ENCODE results near the gene FBXL20.
A peak's percentile ranks its signal among the peaks of the same experiment; 100 is the strongest.
"Not testable (repeated sequence)": the region's sequence is repeated elsewhere in the genome, so short reads cannot be mapped to it uniquely, and the experiment has no call there.

The FBXL20 gene, protein sequence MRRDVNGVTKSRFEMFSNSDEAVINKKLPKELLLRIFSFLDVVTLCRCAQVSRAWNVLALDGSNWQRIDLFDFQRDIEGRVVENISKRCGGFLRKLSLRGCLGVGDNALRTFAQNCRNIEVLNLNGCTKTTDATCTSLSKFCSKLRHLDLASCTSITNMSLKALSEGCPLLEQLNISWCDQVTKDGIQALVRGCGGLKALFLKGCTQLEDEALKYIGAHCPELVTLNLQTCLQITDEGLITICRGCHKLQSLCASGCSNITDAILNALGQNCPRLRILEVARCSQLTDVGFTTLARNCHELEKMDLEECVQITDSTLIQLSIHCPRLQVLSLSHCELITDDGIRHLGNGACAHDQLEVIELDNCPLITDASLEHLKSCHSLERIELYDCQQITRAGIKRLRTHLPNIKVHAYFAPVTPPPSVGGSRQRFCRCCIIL

DNA sequence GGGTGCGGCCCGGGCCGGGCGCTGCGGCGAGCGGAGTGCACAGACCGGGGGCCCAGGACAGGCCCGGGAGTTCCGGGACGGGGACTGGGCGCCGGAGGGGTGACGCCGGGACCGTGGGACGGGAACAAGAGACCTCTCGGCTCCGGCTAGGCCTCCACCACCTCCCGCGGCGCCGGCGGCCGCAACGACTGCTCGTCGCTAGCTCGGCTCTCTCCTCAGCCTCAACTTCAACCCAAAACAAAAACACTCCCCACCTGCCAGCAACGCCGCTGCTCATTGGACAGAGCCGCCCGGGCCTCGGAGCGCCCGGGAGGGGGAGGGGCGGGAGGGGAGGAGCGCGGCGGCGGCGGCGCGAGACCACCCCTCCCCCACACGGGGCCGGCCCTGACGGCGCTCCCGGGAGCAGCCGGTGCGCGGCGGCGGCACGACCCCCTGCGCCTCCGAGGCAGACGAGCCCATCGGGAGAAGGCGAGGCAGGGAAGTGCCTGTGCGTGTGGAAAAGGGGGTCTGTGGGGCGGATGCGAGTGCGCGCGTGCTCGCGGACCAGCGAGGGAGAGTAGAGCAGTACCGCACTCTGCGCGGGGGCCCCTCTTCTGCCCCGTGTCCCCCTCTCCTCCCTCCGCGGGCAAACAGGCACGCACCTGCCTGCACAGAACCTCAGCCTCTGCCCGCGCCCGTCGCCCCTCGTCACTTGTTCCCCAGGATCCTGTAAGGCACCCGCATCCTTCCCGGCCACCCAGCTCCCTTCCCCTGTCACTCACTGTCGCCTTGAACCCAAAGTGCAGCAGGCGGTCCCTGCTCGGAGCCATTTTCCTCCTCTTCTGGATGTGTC, at the start of gene FBXL20:
TSS of gene FBXL20 (minus strand) at position 215 of the 832 bp plus-strand sequence. CDS start 224 bp downstream, outside the sequence.
- no peak for FAIRE-seq

DNA sequence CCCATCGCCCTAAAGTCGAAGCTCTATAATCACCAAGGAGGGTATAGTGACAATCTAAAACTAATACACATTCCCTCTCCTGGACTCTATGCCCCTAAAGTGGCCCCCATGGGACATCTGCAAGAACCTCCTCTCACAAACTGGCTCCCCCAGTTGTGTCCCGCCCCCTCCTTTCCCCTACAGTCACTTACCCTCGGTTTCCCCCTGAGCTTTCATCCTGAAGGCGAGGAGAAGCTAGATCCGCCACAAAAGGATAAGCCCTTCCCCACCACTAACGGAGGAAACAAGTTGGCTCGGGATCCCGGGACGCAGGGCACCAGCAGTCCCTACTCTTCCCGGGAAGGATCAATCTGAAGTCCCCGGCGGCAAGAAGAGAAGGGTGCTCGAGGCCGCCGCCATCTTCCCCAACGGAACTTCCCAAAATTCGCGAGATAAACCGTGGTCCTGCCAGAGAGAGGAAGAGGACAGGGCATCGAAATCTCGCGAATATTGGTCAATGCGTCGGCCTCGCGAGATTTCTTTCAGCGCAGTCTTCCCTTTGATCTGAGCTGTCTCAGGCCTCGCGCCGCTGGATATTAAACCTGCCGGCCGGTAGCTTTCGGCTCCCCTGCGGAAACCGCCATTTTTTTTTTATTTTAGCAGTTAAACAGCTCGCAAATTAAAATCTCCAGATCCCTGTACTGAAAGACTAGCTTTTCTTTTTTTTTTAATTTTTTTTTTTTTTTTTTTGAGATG, 49.6 kb upstream of the FBXL20 start, which contains the start of gene MED1:
TSS of gene MED1 (minus strand) at position 417 of the 735 bp plus-strand sequence. CDS start at position 216, 201 bp downstream.
- FAIRE-seq, result peak; percentile 96

DNA sequence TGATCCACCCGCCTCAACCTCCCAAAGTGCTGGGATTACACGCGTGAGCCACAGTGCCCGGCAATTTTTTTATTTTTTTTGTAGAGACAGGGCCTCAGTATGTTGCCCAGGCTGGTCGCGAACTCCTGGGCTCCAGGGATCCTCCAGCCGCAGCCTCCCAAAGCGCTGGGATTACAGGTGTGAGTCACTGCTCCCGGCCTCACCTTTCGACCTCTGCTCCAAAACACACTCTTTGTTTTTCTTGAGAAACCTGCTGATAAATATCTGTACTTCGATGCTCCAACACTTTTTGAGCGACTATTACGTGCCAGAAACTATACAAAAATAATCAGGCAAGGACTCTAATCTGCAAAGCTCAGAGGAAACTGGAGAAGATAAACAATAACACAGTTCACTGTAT, 48.6 kb upstream of the FBXL20 start:
- FAIRE-seq, result no peak

DNA sequence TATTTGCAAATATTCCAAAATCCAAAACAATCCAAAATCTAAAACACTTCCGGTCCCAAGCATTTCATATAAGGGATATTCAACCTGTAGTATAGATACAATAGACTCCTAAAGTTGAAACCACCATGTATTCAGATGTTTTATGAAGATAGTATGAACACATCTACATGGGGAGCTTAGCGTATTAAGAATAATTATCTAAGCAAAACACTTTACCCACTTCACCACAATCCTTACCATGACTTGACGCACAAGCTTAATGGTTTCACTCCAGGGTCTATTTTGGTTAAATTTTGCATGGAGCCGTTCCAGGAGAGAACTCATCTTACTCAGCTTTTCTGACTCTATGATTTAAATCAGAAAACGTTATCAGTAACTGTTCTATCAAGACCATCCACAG, 46.1 kb upstream of the FBXL20 start:
- FAIRE-seq, result no peak

DNA sequence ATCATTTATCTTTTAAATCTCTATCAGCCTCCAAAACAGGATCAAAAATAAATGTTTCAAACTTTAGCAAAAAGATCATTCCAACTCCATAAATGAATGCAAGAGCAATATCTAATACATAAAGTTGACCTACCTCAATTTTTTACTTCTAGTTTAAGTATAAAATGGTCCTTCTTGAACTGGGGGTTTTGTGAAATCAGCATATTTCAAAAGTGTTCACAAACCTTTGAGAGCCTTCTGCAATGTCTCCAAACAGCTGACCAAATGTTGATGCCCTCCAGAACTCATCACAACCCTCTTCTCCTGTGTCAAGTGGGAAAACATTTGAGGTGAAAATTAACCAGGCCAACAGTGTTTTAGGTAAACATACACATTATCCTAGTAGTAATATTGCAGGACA, 41.9 kb upstream of the FBXL20 start:
- no peak for FAIRE-seq

DNA sequence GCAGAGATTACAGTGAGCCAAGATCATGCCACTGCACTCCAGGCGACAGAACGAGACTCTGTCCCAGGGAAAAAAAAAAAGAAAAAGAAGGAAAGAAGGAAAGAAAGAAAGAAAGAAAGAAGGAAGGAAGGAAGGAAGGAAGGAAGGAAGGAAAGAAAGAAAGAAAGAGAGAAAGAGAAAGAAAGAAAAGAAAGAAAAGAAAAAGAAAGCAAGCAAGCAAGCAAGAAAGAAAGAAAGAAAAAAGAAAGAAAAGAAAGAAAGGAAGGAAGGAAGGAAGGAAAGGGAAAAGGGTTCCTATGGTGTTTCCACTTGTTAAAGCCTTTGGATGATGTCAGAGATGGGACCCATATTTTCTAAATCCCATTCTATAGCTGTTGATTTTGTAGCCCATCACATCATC, 38.4 kb upstream of the FBXL20 start:
- not testable (repeated sequence) for FAIRE-seq

DNA sequence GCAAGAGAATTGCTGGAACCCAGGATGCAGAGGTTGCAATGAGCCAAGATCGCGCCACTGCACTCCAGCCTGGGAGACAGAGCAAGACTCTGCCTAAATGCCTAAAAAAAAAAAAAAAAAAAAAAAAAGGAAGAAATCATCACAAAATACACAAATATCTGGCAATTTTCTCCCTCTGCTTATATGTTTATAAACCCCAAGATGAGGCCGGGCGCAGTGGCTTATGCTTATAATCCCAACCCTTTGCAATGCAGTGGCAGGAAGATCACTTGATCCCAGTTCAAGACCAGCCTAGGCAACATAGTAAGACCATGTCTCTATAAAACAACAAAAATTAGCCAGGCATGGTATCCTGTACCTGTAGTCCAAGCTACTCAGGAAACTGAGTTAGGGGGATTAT, 28.2 kb upstream of the FBXL20 start:
- no peak for FAIRE-seq

DNA sequence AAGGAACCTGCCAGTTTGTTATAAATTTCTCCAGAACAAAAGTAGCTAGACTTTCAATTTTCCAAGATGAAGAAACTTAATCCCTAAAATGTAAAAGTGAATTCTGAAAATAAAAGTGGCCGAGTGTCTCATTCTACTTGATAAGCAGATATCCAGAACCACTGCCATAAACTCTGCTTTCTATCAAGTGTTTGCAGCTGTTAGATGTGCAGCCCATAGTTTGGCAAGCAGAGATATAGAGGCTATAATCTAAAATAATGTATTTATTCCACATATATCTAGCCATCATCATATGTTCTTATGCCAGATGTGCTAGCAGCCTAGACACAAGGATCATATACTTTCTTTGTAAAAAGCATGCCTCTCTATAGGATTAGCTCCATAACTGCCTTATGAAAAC, 14.7 kb upstream of the FBXL20 start:
- FAIRE-seq, result no peak

DNA sequence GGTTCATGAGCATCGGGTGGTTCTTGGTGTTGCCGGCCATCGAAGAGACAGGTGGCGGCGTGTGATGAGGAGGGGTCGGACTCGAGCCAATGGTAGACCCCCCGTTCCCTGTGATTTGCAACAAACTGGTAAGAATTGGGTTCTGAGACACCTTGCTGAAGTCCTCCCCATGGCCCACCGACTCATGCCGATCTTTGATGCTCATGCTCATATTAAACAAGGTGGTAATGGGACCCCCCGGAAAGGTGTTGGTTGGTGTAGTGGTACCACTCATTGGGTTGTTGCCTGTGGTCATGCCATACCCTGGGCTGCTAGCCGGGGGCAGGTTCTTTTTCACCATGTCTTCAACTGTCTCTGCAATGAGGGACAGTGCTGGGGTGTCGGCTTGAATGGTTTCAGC, 8.9 kb upstream of the FBXL20 start:
- FAIRE-seq, result no peak

DNA sequence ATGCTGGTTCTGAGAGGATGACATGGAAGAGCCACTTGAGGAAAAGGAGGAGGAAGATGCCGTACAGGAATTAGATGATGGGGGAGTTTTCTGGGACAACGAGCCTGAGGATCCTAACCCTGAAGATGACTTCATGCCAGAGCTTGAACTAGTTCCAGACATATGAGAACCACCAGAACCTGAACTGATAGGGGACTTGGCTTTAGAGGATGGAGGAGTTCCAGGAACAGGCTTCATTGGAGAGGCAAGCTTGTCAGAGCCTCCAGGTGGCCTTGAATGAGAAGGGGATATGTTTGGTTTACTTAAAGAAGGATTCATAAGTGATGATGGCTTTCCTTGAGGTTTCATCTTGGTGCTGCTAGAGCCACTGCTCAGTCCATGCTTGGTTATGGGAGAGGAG, 6.9 kb upstream of the FBXL20 start:
- FAIRE-seq, result no peak

DNA sequence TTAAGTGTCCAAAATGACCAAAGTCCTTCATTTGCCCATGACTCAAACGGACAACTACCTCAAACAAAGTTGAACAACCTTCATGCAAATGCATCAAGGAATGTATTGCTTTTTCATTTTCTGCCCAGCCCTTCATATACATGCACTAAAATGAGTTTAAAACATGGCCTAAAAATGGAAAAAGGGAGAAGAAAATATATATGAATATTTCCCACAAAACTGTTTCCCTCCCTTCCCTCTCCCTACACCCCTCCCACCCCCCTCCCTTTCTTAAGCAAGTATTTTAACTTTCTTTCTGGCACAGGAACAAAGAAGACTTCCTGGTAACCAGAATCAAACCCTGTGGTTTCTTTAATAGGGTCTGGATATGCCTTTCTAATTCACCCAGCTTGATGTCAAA, 5.5 kb upstream of the FBXL20 start:
- no peak for FAIRE-seq

DNA sequence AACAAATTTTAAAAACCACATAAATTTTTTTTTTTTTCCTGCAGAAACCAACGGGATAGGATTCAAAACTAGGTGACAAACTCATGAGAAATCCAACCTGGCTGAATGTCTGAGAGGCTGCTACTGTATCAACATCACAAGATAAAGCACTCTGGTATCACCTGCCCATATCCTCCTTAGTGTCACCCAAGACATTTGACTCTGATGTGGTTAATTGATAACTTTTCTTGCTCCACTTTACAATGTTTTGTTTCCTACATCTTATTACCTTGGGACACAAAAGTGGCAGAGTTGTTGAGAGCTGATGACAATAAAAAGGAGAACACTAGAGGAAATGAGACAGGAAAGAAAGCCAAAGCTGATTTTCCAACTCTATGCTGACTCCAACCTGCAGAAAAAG, 4.0 kb upstream of the FBXL20 start:
- no peak for FAIRE-seq

DNA sequence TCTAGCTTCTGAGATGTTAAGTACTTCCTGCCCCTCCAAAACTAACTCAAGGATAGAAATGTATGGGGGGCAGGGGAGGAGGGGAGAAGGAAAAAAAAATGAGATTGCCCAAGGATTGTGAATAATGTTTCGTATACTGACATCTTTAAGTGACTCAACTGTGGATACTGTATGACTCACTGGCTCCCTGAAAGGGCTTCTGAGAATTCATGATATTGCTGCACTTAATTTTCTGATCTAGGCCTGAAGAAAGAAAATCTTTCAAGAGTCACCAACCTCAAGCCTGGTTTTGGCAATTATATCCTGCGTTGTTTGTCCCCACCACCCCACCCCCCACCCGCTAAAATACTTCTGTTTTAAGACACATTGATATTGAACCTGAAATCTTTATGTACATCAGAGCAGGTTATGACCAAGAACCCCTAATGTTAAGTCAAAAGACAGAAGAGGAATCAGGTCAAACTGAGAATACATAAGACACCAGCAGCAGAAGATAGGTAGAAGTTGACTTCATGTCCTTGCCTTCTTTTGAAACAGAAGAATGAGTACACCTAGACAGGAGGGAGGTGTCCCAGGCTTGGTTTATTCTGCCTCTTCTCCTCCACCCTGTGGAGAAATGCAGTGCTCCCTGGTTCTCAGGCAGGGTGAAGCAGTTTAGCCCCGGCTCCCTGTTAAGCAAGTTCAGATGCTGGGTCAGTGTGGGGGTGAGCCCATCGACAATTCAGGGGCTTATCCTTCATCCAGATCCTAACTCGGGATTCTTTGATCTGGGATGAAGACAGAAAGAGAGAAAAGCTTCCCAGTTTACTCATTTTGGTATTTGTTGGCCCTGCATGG, 3.3 kb upstream of the FBXL20 start:
- no peak for FAIRE-seq

DNA sequence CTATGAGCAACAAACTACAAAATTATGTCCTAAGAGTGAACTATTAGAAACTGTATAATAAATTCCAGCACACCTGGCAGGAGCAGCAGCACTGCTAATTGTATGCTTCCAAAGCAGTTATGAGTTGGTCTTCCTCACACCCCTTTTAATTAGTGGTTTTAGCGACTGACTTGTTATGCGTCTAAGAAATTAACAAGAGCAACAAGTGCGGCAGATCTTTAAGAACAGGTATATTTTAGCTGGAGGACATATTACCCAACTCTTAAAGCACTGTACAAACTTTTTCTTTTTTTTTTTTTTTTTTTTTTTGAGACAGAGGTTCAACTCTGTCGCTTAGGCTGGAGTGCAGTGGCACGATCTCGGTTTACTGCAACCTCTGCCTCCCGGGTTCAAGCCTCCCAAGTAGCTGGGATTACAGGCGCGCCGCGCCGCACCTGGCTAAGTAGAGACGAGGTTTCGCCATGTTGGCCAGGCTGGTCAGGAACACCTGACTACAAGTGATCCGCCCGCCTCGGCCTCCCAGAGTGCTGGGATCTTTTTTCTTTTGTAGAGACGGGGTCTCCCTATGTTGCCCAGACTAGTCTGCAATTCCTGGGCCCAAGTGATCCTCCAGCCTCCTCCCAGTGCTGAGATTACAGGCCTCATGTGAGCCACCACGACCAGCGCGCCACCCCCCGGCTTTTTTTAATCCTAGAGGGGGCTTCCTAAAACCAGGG, 1.6 kb upstream of the FBXL20 start:
- no peak for FAIRE-seq

DNA sequence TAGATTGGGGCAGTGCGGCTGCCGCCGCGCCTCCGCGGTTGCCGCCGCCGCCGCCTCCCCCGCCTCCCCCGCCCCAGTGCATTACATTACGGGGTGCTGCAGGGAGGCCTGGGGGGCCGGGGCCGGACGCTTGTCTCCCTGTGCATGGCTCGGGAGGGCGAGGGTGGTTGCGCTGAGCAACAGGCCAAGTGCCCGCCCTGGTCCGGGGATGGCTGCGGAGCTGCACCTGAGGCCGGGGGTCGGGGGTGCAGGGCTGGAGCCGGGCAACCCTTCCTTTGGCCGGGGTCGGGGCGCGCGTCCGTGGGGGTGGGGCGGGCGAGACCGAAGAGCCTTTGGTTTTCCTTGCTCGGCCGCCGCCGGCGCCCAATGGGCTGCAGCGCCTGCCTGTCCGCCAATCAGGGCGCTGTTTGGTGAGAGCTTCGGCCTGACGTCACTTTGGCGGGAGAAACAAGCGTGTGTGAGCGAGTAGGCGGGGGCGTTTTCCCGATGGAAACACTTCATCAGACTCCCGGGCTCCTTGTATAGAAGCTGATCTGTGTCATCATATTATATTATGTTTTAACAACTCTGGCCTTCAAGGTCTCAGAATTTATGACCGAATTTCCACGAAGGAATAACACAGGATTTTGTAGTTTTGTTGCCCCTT, 941 bp upstream of the FBXL20 start:
- FAIRE-seq, result peak; percentile 93

DNA sequence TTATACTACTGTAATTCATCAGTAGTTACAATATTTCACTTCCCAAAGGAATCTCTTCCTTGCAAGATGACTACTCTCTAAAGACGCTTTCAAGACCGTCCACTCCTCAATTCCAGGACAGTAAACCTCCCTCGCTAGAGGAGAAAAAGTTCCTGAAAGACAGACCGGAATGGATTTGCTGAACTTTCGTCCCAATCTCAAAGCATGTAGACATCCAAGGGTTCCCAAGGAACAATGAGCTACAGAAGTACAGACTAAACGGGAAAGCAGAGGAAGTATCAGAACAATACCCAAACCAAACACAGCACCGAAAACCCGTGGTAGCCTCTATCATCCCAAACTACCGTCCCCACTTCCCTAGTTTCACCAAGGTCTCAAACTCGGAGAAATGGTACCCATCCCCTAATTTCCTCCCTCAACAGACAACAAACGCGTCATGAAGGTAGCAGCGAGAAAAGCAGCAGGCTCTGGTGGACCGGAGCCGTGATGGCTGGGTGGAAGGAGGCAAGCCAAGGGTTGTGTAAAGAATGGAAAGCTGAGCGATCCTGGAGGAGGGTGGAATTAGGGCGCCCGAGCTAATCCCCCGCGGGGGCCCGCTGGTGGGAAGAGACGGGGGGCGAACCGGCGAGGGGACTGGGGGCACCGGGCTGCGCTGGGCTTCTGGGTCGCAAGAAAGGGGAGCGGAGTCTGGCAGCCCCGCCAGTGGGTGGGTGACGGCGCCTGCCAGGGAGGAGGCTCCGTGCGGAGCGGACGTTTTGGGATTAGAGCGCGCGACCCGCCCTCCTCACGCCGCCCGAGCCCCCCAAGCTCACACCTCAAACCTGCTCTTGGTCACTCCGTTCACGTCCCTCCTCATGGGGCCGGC, 647 bp downstream of the FBXL20 start:
- FAIRE-seq, result no peak

DNA sequence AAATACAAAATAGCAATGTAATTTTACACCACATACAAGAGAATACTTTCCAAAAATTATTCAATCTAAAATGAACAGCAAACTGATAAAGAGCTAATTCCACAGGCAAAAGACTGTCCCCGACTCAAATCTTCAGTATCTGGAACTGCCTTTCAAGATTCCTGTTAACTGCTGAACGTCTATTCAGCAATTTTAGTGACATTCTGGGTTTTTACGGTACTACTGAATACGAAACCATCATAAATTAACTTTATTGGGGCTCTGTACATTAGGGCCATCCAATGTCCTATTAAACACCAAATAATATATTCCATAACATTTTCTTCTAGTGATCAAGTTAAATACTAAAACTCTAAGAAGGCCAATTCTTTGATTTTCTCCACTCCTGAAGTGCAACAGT, 1.6 kb downstream of the FBXL20 start:
- FAIRE-seq, result no peak

DNA sequence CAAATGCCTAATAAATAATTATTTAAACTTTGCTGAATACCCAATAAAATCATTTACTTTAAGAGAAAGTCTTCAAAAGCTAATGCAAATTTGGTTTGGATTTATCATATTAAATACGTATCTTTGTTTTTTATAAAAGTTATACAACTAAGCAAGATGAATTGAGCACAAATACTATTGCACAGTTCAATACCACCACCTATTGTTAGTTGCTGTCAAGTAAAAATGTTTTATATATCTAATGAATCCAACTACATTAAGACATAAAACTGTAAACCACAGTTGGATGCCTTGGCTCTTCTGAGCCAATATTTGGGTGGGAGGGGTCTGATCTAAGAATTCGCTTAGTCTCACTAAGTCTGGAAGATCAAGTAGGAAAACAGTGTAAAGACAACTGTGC, 7.7 kb downstream of the FBXL20 start:
- FAIRE-seq, result no peak

DNA sequence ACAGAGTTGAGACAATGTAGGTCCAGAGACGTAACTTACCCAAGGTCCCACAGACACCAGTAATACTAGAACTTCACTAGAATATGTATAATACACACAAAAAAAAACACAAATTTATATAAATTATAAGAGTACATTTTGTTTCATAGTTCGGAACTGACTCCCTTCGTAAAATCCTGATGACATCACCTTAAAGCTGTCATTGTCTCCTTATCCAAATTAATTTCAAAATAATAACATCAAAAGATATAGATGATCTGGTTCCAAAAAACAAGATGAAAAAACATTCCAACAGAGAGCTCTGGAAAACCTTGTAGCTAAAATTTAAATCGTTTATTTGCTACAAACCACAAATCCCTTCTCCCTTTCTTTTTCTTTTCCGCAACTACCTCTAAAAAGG, 10.0 kb downstream of the FBXL20 start:
- FAIRE-seq, result no peak

DNA sequence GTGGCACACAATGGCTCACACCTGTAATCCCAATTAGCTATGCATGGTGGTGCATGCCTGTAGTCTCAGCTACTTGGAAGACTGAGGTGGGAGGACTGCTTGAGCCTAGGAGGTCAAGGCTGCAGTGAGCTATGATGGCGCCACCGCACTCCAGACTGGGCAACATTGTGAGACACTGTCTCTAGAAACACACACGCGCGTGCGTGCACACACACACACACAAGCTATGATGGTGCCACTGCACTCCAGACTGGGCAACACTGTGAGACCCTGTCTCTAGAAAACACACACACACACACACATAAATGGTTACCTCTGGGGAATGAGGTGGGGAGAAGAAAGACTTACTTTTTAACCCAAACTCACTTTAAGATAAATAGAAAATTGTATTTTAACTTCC, 16.4 kb downstream of the FBXL20 start:
- FAIRE-seq, result no peak

Data from G401.6 (cell line).